ENCODE data around the gene GLIS1. TPM values are rescaled to one million over a fixed set of nuclear protein-coding genes. Genes with fewer than 3 reads are reported as not detected.

GLIS1 gene
- total RNA-seq, 1 donor from 2014 or later, result 0.16 TPM

- H3K27me3 ChIP-seq (ENCODE audit: low read depth), result peaks cover 20% of the 10 kb centered on the region
- H3K4me3 ChIP-seq, result no peak overlapping the region
- intact Hi-C loops (cut with micrococcal nuclease), result no loop called here
- H3K9me3 ChIP-seq (replicated peaks), result no peaks in the 10 kb centered on the region
- H3K27ac ChIP-seq (replicated peaks), result no peak overlapping the region
- peaks cover 7% of the 10 kb centered on the region for H3K4me1 ChIP-seq
- no peak for TF ChIP-seq CTCF (IDR thresholded peaks at IDR 0.05; ENCODE audit: borderline replicate concordance)
- DNase-seq, result no peak
- H3K36me3 ChIP-seq, result no peaks in the 10 kb centered on the region
Observed at GRCh38 chr1:53469373-53469772, 269.6 kb downstream of the GLIS1 start.

GRCh38 chr1:53468374-53468773 lies 270.6 kb downstream of the GLIS1 start:
- intact Hi-C loops (cut with micrococcal nuclease), result no loop called here

GRCh38 chr1:53467391-53467790 lies 271.6 kb downstream of the GLIS1 start:
- no peaks in the 10 kb centered on the region for H3K9me3 ChIP-seq (replicated peaks)
- H3K4me1 ChIP-seq, result peaks cover 7% of the 10 kb centered on the region
- no peak for TF ChIP-seq CTCF (IDR thresholded peaks at IDR 0.05; ENCODE audit: borderline replicate concordance)
- DNase-seq, result no peak
- no peak overlapping the region for H3K4me3 ChIP-seq
- H3K27me3 ChIP-seq (ENCODE audit: low read depth), result peaks cover 22% of the 10 kb centered on the region
- no peak overlapping the region for H3K27ac ChIP-seq (replicated peaks)
- no peaks in the 10 kb centered on the region for H3K36me3 ChIP-seq
- intact Hi-C loops (cut with micrococcal nuclease), result no loop called here

More at GRCh38 chr1:53468374-53468773, 270.6 kb downstream of the GLIS1 start:
- no peaks in the 10 kb centered on the region for H3K36me3 ChIP-seq
- no peak overlapping the region for H3K4me3 ChIP-seq
- H3K27me3 ChIP-seq (ENCODE audit: low read depth), result peaks cover 20% of the 10 kb centered on the region
- H3K27ac ChIP-seq (replicated peaks), result no peak overlapping the region
- peaks cover 7% of the 10 kb centered on the region for H3K4me1 ChIP-seq
- no peaks in the 10 kb centered on the region for H3K9me3 ChIP-seq (replicated peaks)
- TF ChIP-seq CTCF (IDR thresholded peaks at IDR 0.05; ENCODE audit: borderline replicate concordance), result no peak
- no peak for DNase-seq

- peaks cover 2% of the 10 kb centered on the region for H3K4me1 ChIP-seq
- TF ChIP-seq CTCF (IDR thresholded peaks at IDR 0.05; ENCODE audit: borderline replicate concordance), result no peak
- no peak for DNase-seq
- intact Hi-C loops (cut with micrococcal nuclease), result no loop called here
- H3K27me3 ChIP-seq (ENCODE audit: low read depth), result peaks cover 19% of the 10 kb centered on the region
- H3K9me3 ChIP-seq (replicated peaks), result no peaks in the 10 kb centered on the region
- H3K4me3 ChIP-seq, result no peak overlapping the region
- no peaks in the 10 kb centered on the region for H3K36me3 ChIP-seq
- no peak overlapping the region for H3K27ac ChIP-seq (replicated peaks)
Observed at GRCh38 chr1:53465023-53465957, 273.7 kb downstream of the GLIS1 start.

GRCh38 chr1:53463961-53464899 lies 274.7 kb downstream of the GLIS1 start:
- no peak overlapping the region for H3K4me3 ChIP-seq
- TF ChIP-seq CTCF (IDR thresholded peaks at IDR 0.05; ENCODE audit: borderline replicate concordance), result no peak
- no peaks in the 10 kb centered on the region for H3K4me1 ChIP-seq
- intact Hi-C loops (cut with micrococcal nuclease), result no loop called here
- no peaks in the 10 kb centered on the region for H3K36me3 ChIP-seq
- no peak overlapping the region for H3K27ac ChIP-seq (replicated peaks)
- no peaks in the 10 kb centered on the region for H3K9me3 ChIP-seq (replicated peaks)
- H3K27me3 ChIP-seq (ENCODE audit: low read depth), result peaks cover 13% of the 10 kb centered on the region
- no peak for DNase-seq
